ENCODE results near the gene IL17RA. TPM values are rescaled to one million over a fixed set of nuclear protein-coding genes. Genes with fewer than 3 reads are reported as not detected.
A peak's percentile ranks its signal among the peaks of the same experiment; 100 is the strongest.

Gene IL17RA
- total and polyA plus RNA-seq, 4 donors = 9.0 to 45.1 (median 22.6) TPM

DNA sequence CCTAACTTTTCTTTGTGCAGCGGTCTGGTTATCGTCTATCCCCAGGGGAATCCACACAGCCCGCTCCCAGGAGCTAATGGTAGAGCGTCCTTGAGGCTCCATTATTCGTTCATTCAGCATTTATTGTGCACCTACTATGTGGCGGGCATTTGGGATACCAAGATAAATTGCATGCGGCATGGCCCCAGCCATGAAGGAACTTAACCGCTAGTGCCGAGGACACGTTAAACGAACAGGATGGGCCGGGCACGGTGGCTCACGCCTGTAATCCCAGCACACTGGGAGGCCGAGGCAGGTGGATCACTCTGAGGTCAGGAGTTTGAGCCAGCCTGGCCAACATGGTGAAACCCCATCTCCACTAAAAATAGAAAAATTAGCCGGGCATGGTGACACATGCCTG, 25.2 kb downstream of the IL17RA start:
- DNase-seq (no peak), ATAC-seq (ENCODE audit: insufficient read depth, low FRiP score) (no peak)
- H3K9ac ChIP-seq (ENCODE audit: insufficient read depth in 1 of 2, low read length in 2 of 2) = no peak overlapping the region

DNA sequence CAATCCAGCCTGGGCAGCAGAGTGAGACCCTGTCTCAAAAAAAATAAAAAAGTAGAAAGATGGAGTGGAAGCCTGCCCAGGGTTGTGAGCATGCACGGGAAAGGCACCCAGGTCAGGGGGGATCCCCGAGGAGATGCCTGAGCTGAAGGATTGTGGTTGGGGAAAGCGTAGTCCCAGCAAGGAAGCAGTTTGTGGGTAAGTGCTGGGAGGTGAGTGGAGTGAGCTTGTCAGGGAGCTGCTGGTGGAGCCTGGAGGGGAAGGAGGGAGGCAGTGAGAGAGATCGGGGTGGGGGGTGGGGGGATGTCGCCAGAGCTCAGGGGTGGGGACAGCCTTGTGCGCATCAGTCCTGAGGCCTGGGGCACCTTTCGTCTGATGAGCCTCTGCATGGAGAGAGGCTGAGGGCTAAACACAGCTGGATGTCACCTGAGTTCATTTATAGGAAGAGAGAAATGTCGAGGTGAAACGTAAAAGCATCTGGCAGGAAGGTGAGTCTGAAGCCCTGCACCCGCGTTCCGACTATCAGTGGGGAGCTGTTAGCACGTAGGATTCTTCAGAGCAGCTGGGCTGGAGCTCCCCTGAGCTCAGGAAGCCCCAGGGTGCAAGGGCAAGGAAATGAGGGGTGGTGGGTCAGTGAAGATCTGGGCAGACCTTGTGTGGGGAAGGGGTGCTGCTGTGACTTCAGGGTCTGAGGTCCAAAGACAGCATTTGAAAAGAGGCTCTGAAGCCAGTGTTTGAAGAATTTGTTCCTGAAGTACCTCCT, 26.2 kb downstream of the IL17RA start:
- no peak for ATAC-seq (ENCODE audit: insufficient read depth, low FRiP score)
- 74 to 83% methylated on average over 13 of the region's 13 CpGs for WGBS, 2 donors
- H3K9ac ChIP-seq (ENCODE audit: insufficient read depth in 1 of 2, low read length in 2 of 2) = no peak overlapping the region
- no peak overlapping the region for H3K4me3 ChIP-seq
- H3K27me3 ChIP-seq (ENCODE audit: control insufficient read depth in 3 of 3, insufficient read depth in 3 of 3, low read length in 2 of 3) = no peaks in the 10 kb centered on the region
- TF ChIP-seq, protein P1, sequence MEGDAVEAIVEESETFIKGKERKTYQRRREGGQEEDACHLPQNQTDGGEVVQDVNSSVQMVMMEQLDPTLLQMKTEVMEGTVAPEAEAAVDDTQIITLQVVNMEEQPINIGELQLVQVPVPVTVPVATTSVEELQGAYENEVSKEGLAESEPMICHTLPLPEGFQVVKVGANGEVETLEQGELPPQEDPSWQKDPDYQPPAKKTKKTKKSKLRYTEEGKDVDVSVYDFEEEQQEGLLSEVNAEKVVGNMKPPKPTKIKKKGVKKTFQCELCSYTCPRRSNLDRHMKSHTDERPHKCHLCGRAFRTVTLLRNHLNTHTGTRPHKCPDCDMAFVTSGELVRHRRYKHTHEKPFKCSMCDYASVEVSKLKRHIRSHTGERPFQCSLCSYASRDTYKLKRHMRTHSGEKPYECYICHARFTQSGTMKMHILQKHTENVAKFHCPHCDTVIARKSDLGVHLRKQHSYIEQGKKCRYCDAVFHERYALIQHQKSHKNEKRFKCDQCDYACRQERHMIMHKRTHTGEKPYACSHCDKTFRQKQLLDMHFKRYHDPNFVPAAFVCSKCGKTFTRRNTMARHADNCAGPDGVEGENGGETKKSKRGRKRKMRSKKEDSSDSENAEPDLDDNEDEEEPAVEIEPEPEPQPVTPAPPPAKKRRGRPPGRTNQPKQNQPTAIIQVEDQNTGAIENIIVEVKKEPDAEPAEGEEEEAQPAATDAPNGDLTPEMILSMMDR (IDR thresholded peaks at IDR 0.05; ENCODE audit: control extremely low read depth, extremely low read depth) = no peak
- H3K4me1 ChIP-seq (ENCODE audit: control insufficient read depth in 5 of 5, insufficient read depth in 5 of 5, low read length in 5 of 5) = peaks cover 0 to 2% (median 0%) of the 10 kb centered on the region in 5 donors
- no peak for DNase-seq
- no peaks in the 10 kb centered on the region for H3K9me3 ChIP-seq (ENCODE audit: control insufficient read depth in 4 of 4, insufficient read depth in 3 of 4, low read length in 3 of 4)
- H3K27ac ChIP-seq (ENCODE audit: low read depth in 1 of 2, low read length in 1 of 2) = no peak overlapping the region
- H3K36me3 ChIP-seq (ENCODE audit: control insufficient read depth in 4 of 4, insufficient read depth in 4 of 4, low read length in 4 of 4) = peaks cover 0 to 37% (median 3%) of the 10 kb centered on the region in 4 donors

More for the DNA sequence above, 25.2 kb downstream of the IL17RA start:
- Histone ChIP-seq H3K27ac (ENCODE audit: low read depth in 1 of 2, low read length in 1 of 2) (no peak overlapping the region), H3K36me3 (ENCODE audit: control insufficient read depth in 4 of 4, insufficient read depth in 4 of 4, low read length in 4 of 4) (peaks cover 0 to 45% (median 3%) of the 10 kb centered on the region in 4 donors), H3K4me3 (no peak overlapping the region), H3K4me1 (ENCODE audit: control insufficient read depth in 5 of 5, insufficient read depth in 5 of 5, low read length in 5 of 5) (peaks cover 0 to 3% (median 0%) of the 10 kb centered on the region in 5 donors), H3K27me3 (ENCODE audit: control insufficient read depth in 3 of 3, insufficient read depth in 3 of 3, low read length in 2 of 3) (no peaks in the 10 kb centered on the region), H3K9me3 (ENCODE audit: control insufficient read depth in 4 of 4, insufficient read depth in 3 of 4, low read length in 3 of 4) (no peaks in the 10 kb centered on the region)
- 90% methylated on average over 16 of the region's 16 CpGs for WGBS, 2 donors
- TF ChIP-seq, protein P1 (IDR thresholded peaks at IDR 0.05; ENCODE audit: control extremely low read depth, extremely low read depth) = no peak

DNA sequence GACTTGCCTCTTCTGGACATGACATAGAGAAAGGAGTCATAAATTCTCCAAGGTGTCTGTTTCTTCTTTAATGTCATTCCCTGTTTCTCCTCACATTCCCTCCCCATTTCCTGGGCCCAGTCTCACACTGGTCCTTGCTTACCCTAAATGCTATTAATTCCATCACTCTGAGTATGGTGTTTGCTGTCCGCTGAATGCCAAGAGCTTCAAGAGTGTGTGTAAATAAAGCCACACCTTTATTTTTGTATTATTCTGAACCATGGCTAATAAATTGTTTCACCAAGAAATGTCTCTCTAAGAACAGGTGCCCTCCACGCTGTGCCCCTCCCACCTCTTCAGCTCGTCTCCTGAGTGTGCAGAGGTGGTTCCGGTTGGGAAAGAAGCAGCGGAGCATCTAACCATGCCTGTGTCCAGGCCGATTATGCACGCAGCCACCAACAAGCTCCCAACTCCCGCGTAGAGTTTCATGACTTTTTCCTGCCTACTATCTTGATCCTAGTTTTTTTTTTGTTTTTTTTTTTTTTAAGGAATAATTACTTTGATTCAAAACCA, 27.8 kb downstream of the IL17RA start:
- H3K36me3 ChIP-seq (ENCODE audit: control insufficient read depth in 4 of 4, insufficient read depth in 4 of 4, low read length in 4 of 4) = peaks cover 0 to 25% (median 1%) of the 10 kb centered on the region in 4 donors
- H3K27ac ChIP-seq (ENCODE audit: low read depth in 1 of 2, low read length in 1 of 2) = no peak overlapping the region
- 66 to 75% methylated on average over 9 of the region's 9 CpGs for WGBS, 2 donors
- TF ChIP-seq, protein P1 (IDR thresholded peaks at IDR 0.05; ENCODE audit: control extremely low read depth, extremely low read depth) = no peak
- no peak overlapping the region for H3K4me3 ChIP-seq
- peaks cover 0 to 7% (median 0%) of the 10 kb centered on the region in 5 donors for H3K4me1 ChIP-seq (ENCODE audit: control insufficient read depth in 5 of 5, insufficient read depth in 5 of 5, low read length in 5 of 5)
- H3K9me3 ChIP-seq (ENCODE audit: control insufficient read depth in 4 of 4, insufficient read depth in 3 of 4, low read length in 3 of 4) = no peaks in the 10 kb centered on the region
- no peak overlapping the region for H3K9ac ChIP-seq (ENCODE audit: insufficient read depth in 1 of 2, low read length in 2 of 2)
- DNase-seq = no peak
- peak; percentile 12 for ATAC-seq (ENCODE audit: insufficient read depth, low FRiP score)
- peaks cover 0 to 4% (median 0%) of the 10 kb centered on the region in 3 donors for H3K27me3 ChIP-seq (ENCODE audit: control insufficient read depth in 3 of 3, insufficient read depth in 3 of 3, low read length in 2 of 3)

Data from lung (tissue), 12 donors.